HG02884 (cell line): ENCODE data around the gene CAPZB.
"Not testable (repeated sequence)": the region's sequence is repeated elsewhere in the genome, so short reads cannot be mapped to it uniquely, and the experiment has no call there.

Experiments used
- ATAC-seq: cut with Tn5 transposase; IDR thresholded peaks from one replicate; pipeline ENCODE4 v1.9.1; 2021; ENCODE audit warnings: mild to moderate bottlenecking, moderate library complexity; ENCODE audit not compliant: unreplicated experiment

Gene CAPZB

DNA sequence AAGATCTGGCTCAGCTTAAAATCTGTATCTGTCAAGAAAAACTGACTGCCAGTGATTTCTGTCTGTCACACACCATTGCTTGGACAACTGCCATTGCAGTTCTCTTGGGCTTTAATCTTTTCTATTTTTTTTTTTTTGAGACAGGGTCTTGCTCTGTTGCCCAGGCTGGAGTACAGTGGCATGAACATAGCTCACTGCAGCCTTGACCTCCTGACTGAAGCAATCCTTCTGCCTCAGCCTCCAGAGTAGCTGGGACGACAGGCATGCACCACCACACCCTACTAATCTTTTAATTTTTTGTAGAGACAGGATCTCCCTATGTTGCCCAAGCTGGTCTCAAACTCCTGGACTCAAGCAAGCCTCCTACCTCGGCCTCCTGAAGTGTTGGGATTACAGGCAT lies 14.5 kb upstream of the CAPZB start:
- not testable (repeated sequence) for ATAC-seq

DNA sequence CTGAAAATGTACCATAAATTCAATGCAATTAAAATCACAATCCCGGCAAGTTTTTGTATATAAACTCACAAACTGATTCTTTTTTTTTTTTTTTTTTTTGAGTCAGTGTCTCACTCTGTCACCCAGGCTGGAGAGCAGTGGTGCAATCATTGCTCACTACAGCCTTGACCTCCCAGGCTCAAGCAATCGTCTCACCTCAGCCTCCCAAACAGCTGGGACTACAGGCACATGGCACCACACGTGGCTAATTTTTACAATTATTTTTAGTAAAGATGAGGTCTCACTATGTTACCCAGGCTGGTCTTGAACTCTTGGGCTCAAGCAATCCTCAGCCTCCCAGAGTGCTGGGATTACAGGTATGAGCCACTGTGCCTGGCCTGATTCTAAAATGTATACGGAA lies 12.1 kb upstream of the CAPZB start:
- ATAC-seq: not testable (repeated sequence)

DNA sequence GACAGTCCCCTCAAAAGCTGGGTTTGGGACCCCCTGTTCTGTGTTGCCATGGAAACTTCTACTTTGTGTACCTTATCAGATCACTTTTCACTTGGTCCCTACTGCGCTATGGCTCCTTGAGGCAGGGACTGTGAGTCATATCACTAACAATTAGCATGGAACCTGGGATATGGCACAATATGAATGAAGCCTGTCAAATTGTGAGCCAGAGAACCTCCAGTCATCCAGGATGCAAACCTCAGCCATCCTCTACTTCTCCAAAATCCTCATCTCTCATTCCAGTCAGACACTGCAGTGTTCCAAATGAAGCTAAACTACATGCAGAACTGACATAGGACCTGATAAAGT lies 11.2 kb upstream of the CAPZB start:
- ATAC-seq: no peak

DNA sequence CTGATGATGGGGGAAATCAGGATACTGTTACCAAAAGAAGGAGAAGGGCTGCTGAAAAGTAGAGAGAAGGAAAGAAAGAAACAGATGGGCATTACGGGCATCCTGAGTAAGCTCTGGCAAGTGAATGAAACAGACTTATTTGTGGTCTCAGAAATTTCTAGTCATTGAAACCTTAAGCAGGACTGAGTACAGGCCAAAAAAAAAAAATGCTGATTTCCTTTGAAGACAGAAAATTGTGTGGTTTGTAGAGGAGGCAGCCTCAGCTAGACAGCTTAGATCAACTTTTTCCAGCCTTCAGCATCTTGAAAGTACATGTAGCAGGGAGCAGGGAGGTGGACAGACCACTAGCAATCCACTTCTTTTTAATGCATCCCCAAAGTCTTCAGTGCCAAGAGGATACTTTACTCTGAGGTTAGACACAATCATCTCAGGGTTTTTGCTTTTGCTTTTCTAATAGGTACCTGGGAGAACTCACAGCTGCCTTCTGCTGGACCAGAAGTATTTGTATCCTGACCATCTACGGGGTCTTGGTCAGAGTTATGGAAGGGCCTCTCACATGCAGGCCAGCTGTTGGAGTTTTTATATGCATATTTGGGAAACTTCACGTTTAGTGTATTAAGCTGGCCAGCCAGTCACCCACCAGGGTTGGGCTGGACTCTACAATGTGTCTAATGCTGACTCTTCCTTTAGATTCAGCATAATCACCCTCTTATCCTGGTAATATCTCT lies 10.6 kb upstream of the CAPZB start:
- no peak for ATAC-seq

DNA sequence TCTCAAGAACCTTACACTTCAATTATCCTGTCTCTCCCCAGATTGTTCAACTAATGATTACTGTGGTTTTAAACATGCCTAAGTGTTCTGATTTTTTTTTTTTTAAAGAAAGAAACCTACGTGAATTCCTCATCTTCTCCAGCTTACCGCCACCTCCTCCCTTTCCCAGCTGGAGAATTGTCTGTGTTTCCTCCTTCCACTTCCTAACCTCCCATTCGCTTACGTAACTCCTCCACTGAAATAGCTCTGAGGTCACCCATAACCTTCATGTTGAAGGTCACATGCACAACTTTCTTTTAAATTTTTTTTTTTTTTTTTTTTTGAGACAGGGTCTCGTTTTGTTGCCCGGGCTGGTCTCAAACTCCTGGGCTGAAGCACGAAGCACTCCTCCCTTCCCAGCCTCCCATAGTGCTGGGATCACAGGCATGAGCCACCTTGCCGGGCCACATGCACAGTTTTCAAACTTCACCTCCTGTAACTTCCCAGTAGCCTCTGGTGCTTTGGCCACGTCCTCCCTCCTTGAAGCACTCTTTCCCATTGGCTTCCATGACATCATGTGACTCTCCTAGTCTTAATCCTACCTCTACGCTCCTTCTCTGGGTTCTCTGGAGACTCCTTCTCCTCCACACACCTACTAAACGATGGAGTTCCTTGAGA lies 9.8 kb upstream of the CAPZB start:
- ATAC-seq: no peak

DNA sequence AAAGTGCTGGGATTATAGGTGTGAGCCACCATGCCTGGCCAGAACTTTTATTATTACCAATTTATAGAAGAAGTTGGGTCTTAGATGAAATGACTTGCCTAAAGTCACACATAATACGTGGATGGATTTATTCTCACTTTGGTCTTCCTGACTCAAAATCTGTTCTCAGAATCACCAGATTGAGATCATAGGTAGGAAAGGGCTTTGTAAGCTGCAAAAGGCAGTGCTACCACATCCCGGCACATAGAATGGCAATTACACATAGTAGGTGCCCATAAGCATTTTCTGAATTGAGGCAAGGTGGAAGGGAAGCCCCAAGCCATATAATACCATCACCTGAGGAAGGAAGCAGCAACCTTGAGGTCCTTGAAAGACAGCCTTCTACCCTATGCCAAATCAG lies 8.2 kb upstream of the CAPZB start:
- ATAC-seq: no peak

DNA sequence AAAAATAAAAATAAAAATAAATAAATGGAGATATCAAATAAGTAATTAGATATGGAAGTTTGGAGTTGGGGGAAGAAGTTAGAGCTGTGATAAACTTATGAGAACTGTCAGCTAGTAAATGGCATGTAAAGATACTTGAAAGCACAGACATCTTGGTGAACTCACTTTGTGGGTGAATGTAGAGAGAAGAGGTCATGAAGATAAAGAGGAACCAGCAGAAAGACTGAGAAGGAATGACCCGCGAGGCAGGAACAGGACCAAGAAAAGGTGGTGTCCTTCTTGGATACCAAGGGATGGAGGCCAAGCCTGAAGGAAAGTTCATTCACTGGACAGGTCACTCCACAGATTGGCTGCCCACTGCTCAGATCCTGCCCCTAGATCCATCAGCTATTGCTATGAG lies 4.7 kb upstream of the CAPZB start:
- no peak for ATAC-seq

DNA sequence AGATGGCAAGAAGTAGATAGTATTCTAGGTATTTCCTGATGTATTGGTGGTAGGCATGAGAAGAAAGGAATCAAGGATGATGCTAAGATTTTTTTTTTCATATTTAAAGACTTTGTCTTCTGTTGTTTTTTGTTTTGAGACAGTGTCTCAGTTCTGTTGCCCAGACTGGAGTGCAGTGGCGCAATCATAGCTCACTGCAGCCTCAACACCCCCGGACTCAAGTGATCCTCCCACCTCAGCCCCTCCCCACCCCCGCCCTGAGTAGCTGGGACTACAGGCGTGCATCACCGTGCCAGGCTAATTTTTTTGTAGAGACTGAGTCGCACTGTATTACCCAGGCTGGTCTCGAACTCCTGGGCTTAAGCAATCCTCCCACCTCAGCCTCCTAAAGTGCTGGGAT lies 2.8 kb upstream of the CAPZB start:
- no peak for ATAC-seq

DNA sequence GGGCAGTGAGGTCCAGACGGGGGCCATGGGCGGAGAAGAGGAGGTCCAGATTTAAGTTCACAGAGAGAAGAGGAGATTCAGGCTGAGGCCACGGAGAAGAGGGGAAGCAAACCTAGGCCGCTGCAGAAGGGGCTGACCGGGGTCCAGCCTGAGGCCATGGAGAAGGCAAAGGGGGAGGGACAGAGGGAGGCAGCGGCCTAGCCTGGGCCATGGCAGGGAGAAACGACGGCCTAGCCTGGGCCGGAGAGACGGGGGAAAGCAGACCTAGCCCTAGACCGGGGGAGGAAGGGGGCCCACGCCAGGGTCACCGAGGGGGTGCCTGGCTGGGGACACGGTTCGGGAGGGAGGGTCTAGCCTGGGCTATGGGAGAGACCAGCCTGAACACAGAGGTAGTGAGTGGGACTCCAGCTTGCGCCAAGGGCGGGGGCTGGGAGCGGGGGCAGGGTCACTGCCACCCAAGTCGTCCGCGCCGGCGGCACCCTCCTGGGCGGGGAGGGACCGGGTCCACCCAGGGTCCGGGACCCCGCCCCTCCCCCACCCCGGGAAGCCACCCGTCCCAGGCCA lies 459 bp downstream of the CAPZB start:
- peak; percentile 9 for ATAC-seq

DNA sequence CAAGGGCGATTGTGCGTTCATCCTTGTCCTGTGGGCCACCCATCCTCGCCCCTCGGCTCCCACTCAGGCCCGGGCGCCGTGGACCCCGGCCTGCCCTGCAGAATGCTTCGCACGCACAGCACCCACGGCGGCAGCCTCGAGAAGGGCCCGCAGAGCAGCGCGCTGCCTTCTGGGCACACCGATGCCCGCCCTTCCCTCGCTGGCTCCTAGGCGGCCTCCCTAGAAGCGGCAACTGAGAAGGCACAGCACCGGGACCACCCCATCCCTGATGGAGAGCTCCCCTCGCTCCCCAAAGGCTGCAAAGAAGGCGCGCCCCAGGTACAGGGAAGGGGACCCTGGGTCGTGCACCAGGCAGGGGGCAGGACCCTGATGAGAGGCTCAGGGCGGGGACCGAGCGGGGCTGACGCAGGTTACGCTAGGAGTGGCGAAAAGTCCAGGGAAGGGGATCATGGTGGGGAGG lies 971 bp downstream of the CAPZB start:
- no peak for ATAC-seq

DNA sequence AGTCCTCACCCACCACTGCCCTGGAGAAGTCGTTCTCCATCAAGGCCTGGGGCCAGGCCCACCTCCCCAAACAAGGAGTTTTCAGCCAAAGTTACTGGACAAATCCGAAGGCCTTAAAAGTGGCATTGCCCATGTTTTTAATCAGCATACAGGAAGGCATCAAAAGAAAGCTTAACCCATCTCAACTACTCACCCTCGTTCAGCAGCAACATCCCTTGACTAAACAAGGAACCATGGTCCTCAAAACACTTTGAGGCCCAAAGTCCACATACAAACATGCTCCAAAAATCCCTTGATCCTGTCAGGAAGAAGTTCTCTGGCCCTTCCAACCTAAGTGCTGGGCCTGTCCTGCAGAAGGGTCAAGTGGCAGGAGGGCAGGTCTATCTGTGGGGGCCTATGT lies 1.6 kb downstream of the CAPZB start:
- ATAC-seq: no peak

DNA sequence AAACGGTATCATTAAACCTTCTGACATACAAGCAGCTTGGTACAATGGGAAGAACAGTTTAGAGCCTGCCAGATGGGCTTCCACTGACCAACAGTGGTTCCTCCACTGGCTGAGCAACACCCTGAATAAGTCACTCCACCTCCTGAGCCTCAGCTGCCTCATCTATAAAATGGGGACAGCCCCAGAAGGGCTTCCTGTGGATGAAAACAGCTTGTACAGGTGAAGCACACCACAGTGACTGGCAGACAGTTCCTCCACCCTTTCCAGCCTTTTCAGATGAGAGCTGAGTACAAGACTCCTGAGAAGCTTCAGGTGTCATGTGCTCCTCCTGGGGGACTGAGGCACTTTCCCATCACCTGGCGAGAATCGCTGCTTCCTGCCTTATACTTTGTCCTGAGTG lies 2.1 kb downstream of the CAPZB start:
- no peak for ATAC-seq

DNA sequence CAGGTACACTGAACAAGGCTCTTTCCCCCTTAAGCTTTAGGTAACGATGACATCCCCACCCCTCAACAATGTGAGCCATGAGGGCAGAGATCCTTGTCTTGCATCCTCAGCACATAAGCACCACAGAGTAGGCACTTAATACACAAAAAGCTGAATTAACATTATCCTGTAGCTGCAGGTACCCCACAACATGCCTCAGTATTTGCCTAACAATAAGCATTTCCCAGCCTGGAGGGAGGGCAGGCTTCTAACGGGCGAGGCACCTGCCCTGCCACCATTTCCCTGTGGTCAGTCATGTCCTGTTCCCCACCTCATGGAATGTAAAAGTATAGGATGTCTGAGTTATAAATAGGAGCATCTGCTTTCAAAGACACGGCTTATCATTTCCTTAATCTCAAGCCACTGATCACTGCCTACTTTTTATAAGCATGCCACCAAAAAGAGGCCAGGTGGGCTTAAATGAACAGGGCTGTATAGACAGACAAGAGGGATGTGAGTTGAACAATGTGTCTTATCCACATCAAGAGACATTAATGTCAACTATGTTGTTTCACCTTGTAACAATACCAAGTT lies 3.4 kb downstream of the CAPZB start:
- ATAC-seq: no peak

DNA sequence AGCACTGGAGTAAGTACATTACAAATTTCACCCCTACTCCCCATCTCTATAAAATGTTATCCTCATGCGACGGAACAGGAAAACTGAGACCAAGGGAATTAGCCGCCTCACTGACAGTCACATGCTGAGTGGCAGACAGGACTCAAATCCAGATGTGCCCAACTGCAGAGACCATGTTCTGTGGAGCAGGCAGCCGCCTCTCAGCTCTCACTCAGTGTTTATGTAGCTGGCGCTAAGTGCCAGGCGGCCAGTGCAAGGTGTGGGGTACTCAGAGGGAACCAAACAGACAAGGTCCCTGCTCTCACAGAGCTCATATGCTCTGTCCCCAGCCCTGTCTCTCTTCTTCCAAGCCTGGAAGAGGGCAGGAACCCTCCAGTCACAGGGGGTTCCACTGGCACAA lies 5.1 kb downstream of the CAPZB start:
- no peak for ATAC-seq

DNA sequence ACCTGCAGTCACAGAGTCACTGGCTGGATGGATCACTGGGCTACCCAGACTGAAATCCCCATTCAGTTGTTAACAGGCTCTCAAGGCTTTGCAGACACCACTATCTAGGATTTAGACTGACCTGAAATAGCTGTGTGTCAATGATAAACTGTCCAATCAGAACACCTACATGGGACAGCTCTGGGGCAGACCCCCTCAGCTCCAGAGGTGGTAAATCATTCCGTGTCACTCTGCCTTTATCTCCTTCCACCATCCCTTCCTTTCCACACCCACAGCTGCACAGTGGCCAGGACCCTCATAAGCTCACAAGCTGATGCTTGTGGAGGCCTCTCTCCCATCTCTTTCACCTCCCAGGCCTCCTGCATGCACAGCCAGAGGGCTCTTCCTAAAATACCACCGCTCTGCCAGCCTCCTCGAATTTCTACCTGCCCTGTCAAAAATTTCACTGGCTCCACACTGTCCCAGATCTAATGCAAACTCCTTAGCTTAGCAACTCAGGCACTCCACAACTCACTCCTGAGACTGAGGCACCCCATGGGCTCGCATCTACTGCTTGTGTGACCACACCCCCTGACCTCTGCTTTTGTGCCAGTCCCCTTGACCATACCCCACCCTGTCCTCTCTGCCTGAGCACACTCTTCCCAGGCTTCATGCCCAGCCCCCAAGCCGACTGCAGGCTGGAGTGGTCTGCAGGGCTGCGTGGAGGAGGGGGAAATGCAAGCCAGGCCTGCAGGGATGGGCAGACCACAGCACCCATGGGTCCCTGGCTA lies 5.8 kb downstream of the CAPZB start:
- ATAC-seq: no peak

DNA sequence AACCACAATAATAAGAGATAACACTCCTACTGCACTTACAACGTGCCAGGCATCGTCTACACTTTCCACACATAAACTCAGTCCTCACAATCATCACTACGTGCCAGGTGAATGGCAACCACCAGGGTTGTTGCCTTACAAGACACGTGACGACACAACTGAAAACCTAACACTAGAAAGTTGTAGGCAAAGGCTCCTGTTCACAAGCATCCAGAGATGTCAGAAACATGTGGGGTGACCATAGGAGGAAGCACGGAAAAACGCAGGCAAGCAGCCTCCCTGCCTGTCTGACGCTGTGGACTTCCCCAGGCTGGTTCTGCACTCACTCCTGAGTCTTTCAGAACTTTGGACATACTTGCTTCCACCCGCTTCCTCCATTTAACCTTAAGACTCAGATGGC lies 7.0 kb downstream of the CAPZB start:
- no peak for ATAC-seq

DNA sequence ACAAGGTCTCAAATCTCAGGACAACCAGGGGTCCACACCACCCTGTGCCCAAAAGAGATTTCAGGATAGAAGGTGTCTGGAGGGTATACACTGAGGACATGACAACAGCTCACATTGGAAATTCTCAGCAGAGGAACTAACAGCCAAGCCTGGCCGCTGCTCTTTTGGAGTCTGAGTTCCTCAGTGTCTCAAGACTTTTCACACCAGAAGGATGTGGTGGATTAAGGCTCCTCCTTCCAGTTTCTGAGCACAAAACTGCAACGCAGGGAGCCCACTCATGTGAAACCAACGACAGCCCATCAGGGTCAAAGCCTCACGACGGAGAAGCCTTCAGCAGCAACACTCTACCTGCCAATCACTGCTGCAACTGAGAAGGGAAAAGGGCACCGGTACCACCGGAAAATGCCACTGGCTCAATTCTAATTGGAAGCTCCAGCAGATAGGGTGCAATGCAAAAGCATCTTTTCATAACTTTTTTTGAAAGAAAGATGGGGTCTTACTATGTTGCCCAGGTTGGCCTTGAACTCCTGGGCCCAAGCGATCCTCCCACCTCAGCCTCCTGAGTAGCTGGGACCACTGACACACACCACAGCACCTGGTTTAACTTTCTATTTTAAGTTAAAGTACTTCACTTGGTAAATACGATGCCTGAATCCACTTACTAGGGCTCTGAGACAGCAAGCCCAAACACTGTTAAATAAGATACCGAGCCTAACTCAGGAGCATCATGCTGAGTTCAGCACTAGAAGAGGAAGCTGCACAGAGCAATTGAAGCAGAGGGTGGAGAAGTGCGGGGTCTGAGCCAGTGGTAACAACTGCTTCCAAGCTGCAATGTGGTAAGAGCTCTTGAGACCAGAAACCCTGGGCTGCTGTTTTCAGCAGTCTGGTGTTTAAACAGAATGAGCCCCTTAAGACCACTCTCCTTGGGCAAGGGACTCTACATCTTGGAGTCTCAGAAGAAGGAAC lies 7.8 kb downstream of the CAPZB start:
- ATAC-seq: peak; percentile 55

DNA sequence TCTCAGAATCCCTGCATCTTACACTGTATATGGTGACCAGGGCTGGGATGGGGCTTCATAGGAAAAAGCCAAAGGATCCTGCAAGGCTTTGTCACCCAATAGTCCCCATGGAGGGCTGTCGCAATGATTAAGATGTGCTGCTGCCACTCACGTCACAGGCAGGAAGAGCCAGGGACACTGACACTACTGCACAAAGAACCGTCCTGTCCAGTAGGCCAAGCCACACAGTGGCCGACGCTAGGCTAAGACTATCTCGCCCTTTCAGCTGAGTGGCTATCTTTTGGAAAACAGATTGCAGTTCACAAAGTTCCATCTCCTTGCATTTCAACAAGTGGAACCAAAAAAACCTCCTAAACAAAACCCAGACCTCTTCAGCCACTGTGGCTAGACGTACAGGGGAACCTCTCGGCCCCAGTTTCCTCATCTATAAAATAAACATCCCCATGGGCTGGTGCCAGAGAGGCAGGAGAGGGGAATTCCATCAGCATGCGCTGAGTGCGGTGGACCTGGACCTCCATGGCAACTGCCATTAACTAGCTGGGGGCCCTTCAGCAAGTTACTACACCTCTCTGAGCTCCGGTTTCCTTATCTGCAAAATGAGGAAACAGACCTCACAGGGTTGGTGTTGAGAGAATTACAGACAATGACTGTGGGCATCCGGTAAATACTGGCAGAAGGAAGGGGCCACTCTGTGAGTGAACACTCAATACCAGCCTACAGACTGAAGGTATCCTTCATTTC lies 8.7 kb downstream of the CAPZB start:
- ATAC-seq: no peak

DNA sequence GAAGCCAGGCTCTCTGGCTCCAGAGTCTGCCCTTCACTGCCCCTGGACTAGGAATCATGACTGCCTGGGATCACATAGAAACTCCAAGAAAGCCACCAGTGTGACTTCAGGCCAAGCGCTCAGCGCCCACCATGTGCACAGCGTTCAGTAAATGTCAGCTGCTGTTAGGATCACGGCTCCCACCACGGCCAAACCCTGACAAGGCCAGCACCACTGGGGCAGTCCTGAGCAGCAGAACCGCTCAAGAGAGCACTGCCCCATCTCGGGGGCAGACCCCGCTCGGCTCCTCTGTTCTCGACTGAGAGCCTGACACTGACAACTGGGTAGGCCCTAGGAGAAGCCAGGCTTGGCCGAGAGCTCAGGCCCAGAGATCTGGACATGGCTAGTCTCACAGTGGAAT lies 10.0 kb downstream of the CAPZB start:
- no peak for ATAC-seq

DNA sequence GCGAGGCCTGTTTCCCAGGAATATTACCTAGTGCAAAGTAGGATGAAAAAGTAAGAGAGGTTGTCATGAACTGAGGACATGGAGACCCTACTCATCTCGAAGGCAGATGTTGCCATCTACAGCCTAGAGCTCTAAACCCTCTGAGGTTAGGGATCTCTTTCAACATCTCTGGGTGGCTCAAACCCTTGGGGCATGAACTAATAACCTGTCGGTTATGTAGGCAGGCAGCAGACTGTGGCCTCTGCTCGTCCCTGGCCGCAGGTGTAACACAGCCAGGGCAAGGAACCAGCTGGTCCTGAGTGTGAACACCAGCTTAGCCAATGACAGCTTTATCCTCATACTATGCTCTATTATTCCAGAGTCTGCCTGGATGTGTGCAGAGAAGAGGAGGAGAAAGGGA lies 13.2 kb downstream of the CAPZB start:
- ATAC-seq: no peak
